Measurements from ENCODE around the gene UGGT1. TPM values are rescaled to one million over a fixed set of nuclear protein-coding genes. Genes with fewer than 3 reads are reported as not detected.

UGGT1 gene
- 41.2 and 49.8 TPM in 2 replicates for total RNA-seq

GRCh38 chr2:128090945-128091725, at the start of gene UGGT1:
UGGT1 (plus strand) TSS chr2:128091200; CDS start chr2:128091358, 158 bp downstream.
- FAIRE-seq (no peak), DNase-seq (ENCODE audit: low read depth) (peak; percentile 94)
- Histone ChIP-seq H3K27me3 (ENCODE audit: control insufficient read depth, insufficient read depth, low read length) (no peaks in the 10 kb centered on the region), H3K36me3 (ENCODE audit: control insufficient read depth, insufficient read depth, low read length) (peaks cover 2% of the 10 kb centered on the region), H3K4me3 (ENCODE audit: low read depth, low read length) (peak within 1 kb of the TSS; percentile 100)
- TF ChIP-seq, protein P1, sequence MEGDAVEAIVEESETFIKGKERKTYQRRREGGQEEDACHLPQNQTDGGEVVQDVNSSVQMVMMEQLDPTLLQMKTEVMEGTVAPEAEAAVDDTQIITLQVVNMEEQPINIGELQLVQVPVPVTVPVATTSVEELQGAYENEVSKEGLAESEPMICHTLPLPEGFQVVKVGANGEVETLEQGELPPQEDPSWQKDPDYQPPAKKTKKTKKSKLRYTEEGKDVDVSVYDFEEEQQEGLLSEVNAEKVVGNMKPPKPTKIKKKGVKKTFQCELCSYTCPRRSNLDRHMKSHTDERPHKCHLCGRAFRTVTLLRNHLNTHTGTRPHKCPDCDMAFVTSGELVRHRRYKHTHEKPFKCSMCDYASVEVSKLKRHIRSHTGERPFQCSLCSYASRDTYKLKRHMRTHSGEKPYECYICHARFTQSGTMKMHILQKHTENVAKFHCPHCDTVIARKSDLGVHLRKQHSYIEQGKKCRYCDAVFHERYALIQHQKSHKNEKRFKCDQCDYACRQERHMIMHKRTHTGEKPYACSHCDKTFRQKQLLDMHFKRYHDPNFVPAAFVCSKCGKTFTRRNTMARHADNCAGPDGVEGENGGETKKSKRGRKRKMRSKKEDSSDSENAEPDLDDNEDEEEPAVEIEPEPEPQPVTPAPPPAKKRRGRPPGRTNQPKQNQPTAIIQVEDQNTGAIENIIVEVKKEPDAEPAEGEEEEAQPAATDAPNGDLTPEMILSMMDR (IDR thresholded peaks at IDR 0.05; ENCODE audit: insufficient read depth, low read length, severe bottlenecking), result no peak

DNA sequence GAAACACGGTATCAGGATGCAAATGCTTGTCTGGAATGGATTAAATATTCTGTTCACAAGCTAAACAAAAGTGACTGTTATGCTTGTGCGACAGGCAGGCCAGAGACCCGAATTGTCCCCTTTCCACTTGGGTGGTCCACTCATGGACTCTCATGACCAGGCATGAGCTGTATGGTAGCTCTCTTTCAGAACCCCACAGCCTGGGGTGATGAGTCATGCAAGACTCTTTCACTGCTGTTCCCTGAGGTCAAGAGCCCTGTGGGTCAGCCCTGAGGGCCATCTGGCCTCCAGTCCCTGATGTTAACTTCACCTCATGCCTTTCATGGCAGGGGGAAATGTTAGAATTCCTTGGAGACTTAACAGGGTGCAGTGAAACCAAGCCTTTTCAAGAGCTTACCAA, 49.4 kb upstream of the UGGT1 start:
- no peak overlapping the region for H3K4me3 ChIP-seq (ENCODE audit: low read depth, low read length)
- no peak for DNase-seq (ENCODE audit: low read depth)
- no peak for FAIRE-seq
- no peaks in the 10 kb centered on the region for H3K36me3 ChIP-seq (ENCODE audit: control insufficient read depth, insufficient read depth, low read length)
- TF ChIP-seq, protein P1 (IDR thresholded peaks at IDR 0.05; ENCODE audit: insufficient read depth, low read length, severe bottlenecking), result no peak
- no peaks in the 10 kb centered on the region for H3K27me3 ChIP-seq (ENCODE audit: control insufficient read depth, insufficient read depth, low read length)

DNA sequence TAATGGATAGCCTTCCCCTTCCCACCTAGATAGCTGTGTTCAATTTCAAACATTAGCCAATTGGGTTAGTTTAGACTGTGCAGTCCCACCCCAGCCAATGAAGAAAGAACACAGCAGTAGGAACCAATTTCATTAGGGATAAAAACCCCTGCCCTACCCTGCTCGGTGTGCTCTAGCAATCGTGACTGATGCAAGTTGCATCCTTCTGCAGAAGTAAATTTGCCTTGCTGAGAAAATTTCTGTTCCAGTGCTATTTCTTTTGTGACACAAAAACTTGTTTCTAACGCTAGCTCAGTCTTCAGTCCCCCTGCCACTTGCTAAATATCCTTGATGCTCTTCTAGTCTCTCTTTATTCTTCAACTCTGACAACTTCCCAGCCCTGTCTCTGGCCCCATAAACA, 48.0 kb upstream of the UGGT1 start:
- Histone ChIP-seq H3K27me3 (ENCODE audit: control insufficient read depth, insufficient read depth, low read length) (no peaks in the 10 kb centered on the region), H3K4me3 (ENCODE audit: low read depth, low read length) (no peak overlapping the region), H3K36me3 (ENCODE audit: control insufficient read depth, insufficient read depth, low read length) (no peaks in the 10 kb centered on the region)
- DNase-seq (ENCODE audit: low read depth) (no peak), FAIRE-seq (no peak)
- TF ChIP-seq, protein P1 (IDR thresholded peaks at IDR 0.05; ENCODE audit: insufficient read depth, low read length, severe bottlenecking), result no peak

DNA sequence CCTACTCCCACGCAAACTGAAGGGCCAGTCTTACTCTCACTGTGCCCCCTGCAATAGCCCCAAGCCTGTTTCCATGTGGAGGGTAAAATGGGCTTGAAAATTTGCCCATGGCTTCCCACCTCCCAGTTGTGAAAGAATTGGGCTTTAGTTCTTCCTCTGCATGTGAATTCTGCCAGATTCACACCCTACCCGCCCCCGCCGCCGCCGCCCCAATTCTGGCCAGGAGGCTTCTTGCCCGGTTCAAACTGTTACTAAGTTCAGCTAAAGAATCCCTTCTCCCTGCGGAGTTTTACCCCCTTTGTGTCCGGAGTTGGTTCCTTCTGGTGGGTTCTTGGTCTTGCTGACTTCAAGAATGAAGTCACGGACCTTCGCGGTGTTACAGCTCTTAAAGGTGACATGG, 37.7 kb upstream of the UGGT1 start:
- TF ChIP-seq, protein P1 (IDR thresholded peaks at IDR 0.05; ENCODE audit: insufficient read depth, low read length, severe bottlenecking), result no peak
- FAIRE-seq (no peak), DNase-seq (ENCODE audit: low read depth) (no peak)
- Histone ChIP-seq H3K27me3 (ENCODE audit: control insufficient read depth, insufficient read depth, low read length) (no peaks in the 10 kb centered on the region), H3K36me3 (ENCODE audit: control insufficient read depth, insufficient read depth, low read length) (no peaks in the 10 kb centered on the region), H3K4me3 (ENCODE audit: low read depth, low read length) (no peak overlapping the region)

DNA sequence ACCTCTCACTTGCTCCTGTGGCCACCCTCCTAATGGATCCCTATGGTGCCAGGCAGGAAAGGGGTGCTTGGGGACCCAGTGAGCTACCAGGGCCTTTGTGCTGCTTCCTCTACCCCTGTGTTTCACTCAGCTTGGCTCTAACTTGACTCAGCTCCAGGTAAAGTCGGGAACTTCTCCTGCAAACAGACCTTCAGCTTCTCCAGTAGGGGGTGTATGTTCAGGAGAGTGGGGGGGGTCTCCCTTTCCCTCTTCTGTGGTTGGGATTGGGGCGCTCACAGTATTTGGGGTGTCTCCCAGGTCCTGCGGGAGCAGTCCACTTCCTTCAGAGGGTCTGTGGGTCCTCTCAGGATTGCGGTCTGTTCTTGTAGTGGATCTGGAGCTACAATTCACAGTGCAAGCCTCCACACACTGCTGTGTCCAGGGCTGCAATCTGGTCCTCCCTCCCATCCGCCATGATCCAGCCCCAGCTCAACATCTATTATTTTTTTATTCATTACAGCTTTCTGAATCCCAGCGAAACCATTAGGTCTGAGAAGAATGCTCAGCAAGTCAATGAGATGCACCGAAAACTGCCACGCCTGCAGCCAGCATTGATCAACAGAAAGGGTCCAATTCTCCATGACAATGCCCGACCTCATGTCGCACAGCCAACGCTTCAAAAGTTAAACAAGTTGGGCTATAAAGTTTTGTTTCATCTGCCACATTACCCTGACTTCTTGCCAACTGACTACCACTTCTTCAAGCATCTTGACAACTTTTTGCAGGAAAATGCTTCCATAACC, 36.7 kb upstream of the UGGT1 start:
- Histone ChIP-seq H3K27me3 (ENCODE audit: control insufficient read depth, insufficient read depth, low read length) (no peaks in the 10 kb centered on the region), H3K36me3 (ENCODE audit: control insufficient read depth, insufficient read depth, low read length) (no peaks in the 10 kb centered on the region), H3K4me3 (ENCODE audit: low read depth, low read length) (no peak overlapping the region)
- DNase-seq (ENCODE audit: low read depth) (no peak), FAIRE-seq (no peak)
- TF ChIP-seq, protein P1 (IDR thresholded peaks at IDR 0.05; ENCODE audit: insufficient read depth, low read length, severe bottlenecking), result no peak
